HG03103 (cell line): ENCODE measurements around the gene STIM2.
"Not testable (repeated sequence)": the region's sequence is repeated elsewhere in the genome, so short reads cannot be mapped to it uniquely, and the experiment has no call there.

Source experiments
- ATAC-seq: cut with Tn5 transposase; IDR thresholded peaks from one replicate; pipeline ENCODE4 v1.9.1; 2021; ENCODE audit warnings: low read depth; ENCODE audit not compliant: unreplicated experiment

The STIM2 gene

DNA sequence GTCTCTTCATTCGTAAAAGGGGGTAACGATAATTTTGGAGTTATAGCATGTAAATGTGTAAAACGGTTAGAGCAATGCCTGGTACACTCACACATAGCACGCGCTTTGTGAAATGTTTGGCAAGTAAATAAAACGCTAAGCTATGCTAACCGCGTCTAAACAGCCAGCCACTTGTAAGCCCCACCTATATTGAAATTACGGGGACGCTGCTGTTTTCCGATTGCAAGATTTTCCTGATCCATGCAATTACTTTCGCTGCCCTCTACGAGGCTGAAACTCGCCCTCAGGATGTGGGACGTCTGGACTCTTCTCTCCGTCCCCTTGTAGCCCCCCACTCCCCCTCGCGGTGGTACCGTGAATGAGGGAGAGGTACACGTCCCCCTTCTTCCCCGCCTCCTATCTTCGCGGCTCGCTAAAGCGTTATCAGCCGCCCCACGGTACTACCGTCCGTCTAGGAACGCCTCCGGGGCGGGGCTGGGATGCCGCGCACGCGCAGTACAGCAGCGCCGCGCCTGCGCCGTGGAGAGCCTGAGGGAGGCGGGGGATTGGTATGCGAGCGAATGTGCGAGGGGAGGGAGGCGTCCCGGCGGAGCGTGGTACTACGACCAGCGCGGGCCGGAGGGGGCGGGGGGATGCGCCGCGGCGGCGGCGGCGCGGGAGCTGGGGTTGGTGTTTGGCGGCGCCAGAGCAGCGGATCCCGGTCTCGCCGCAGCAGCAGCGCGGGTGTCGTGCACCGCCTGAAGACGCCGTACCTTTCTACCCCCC is at the start of gene STIM2:
STIM2 (plus strand) TSS at position 685 of the 765 bp plus-strand sequence.
- peak; percentile 48 for ATAC-seq

DNA sequence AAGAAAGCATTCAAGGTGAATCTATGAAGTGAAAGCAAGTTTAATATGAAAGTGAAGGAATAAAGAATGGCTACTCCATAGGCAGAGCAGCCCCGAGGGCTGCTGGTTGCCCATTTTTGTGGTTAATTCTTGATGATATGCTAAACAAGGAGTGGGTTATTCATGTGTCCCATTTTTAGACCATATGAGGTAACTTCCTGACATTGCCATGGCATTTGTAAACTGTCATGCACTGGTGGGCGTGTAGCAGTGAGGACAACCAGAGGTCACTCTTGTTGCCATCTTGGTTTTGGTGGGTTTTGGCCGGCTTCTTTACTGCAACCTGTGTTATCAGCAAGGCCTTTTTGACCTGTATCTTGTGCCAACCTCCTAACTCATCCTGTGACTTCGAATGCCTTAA is 49.1 kb upstream of the STIM2 start:
- ATAC-seq: not testable (repeated sequence)

DNA sequence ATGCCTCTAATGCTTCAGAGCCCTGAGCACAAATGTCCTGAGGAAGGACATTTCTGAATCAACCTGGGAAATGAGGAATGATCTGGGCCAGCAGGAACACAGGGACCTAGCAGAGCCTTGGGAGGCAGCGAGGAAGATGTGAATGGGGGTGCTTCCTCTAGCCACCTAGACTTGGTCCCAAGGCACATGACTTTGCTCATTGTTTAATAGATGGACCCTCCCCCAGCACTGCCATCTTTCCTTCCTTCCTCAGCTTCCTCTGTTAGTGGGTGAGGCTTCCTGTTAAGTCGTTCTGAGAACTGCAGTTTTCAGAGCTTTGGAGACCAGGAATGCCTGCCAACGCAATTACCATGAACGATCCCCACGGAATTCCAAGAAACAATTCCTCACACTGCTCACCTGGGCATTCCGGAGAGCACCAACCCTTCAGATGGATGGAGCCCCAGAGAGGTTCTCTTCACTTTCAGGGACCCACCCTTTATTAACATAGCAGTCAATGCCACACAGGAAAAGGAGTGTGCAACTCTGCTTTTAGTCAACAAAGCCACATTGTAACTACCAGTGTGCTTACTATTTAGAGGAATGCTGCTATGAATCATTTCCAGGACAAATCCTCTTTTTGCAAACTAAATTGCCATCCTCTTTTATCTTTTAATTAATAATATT is 48.5 kb upstream of the STIM2 start:
- no peak for ATAC-seq

DNA sequence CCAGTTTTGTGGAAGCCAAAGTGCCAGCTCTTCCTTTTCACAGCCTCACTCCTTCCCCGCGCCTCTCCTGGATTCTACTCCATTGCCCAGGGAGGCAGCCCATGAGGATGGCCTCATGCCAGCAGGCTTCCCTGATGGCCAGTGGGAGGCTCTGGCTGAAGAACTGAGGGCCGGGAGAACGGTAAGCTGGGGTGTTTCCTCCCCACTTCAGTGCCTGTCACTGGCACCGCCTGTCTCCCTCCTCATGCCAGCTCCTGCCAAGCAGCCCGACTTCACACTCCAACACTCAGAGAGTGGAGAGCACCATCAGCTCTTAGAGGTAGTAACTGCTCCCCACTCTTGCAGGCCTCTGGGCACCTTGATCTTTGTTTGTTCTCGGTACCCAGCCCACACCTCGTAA is 46.9 kb upstream of the STIM2 start:
- no peak for ATAC-seq

DNA sequence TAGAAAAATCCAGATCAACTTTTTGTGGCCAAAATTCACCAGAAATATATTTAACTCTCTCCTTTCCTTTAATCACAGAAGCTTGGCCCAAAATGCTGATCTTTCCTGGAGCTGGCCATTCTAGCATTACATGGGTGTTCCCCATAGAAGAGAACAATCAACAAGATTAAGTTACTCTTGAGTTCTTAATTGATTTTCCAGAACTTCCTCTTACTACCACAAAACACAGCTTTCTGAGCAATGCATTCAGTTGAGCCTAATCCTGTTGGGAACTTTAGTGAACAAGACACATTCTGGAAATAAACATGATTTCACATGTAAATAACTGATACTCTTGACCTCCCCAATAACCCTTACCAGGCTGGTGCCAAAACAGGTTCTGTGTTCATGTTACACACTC is 45.4 kb upstream of the STIM2 start:
- no peak for ATAC-seq

DNA sequence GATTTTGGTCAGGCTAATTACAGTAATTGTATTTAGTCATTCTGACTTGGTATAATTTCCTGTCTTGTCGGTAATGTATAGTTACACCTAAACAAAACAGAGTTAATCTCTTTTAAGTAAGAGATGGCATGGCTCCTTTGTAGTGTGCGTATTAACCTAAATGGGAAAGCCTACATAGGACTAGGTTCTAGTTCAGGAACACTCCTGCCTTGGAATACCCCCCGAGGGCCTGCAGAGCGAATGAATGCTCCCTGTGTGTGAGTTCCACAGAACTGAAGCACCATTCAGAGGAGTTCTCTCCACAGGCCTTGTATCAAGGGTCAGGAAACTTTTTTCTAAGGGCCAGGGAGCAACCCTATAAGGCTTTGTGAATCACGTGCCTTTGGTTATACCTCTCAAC is 44.9 kb upstream of the STIM2 start:
- ATAC-seq: no peak

DNA sequence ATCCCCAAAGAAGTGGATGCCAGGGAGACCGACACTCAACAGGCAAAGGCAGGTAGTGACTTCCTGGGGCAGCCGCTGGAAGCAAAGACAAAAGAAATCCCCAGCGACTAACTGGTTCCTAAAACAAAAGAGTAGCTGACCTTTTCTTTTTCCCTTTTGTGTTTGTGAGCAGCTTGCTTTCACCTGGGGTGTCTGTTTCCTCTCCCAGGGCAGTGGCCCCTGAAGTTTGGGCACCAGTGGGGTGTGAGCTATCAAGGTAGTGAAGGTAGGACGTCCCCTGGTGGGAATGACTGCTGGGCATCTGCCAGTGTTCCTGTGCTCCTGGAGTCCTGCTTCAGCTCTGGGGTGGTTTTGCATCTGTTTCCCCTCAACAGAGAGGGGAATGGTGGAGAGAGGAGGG is 41.6 kb upstream of the STIM2 start:
- no peak for ATAC-seq

DNA sequence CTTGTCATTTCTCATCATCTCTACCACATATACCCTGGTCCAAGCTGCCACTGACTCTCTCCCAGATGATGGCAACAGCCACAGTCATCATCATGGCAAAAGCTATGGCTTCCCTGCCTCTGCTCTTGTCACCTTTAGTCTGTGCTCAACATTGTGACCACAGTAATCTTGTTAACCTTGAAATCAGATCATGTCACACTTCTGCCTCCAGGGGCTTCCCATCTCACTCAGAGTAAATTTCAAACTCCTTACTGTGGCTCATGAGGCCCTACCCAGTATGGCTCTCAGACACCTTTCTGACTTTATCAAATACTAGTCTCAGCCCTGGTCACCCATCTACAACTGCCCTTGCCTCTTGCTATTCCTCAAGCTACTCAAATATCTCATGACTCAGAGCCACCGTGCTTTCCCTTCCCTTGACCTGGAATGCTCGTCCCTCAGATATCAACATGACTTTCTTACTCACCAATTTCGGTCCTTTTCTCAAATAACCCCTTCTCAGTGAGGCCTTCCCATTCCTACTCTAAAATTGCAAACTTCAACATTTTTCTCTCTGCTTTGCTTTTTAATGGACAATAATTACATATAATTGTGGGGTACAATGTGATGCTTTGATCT is 41.1 kb upstream of the STIM2 start:
- no peak for ATAC-seq

DNA sequence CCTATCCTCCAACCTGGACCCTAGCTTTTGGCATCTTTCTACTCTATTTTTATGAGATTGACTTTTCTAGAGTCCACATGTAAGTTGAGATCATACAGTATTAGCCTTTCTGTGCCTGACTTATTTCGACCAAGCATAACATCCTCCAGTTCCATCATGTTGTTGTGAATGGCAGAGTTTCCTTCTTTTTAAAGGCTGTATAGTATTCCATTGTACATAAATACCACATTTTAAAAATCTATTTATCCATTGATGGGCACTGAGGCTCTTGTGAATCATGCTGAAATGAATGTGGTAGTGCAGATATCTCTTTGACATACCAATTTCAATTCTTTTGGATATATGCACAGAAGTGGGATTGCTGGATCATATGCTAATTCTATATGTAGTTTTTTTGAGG is 40.3 kb upstream of the STIM2 start:
- ATAC-seq: no peak

DNA sequence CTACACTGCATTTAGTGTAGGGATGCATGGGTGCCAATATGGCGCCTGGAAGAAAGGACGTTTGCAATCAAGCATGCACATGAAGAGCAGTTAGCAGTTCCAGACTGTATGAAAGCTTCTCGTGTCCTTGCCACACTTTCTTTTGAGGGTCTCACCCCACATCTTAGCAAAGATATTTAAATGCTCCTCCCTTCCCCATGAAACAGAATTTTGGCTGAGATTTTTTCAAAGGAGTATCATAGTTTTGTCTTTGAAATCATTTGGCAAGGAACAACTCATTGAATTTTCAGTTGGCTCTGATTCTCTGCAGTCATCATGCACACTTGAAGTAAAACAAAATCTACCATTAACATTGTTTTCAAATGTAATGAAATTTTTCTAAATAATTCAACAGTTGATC is 39.6 kb upstream of the STIM2 start:
- ATAC-seq: no peak

DNA sequence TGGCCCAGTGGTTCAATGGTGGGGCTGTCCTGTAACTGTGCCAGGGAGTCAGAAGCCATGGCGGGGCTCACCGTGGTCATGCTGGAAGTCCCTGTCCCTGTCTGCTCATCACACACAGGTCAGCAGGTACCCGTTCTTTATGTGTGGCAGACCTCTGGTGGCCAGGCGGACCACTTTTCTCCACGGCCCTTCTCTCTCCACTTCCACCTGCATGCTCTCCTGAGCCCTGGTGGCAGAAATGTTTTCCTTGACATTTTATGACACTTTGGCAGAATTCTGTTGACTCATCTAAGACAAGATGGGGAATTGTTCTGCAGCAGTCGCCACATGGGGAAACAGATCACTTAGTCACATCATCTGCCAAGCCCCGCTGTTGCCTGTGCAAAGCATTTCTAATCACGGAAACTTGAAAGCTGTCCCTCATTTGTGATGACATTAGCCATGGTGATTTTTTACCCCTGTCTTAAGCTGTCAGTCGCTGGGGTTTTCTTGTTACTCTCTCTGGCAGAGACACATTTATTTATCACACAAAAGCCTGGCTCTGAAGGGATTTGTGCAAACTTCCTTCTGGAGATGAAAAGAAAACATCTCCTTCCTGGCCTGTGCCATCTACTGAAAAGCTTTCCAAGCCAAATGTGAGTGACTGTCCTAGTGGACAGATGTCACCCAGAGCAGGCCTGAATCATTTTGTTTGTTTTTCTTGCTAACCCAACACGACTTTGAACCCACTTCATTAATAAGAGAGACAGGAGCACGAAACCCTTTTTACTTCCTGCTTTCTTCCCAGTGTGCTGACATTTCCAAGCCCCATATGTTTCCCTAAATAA is 38.8 kb upstream of the STIM2 start:
- ATAC-seq: no peak

DNA sequence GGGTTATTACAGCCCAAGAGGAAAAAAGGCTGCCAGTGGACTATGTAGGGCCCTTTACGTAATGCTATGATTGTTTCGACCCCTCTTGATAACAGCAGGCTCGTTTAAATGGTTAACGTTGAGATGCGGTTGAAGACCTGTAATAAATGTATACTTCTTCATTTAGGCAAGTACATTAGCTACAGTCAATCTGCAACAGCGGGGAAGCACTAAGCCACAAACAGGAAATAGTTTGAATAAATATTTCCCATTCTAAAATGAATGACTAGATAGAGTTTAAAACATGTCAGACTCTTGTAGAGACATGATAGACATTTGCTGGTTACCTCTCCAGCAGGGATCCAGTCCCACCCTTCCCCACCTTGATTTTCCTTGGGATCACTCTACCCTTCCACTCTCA is 38.1 kb upstream of the STIM2 start:
- ATAC-seq: no peak

DNA sequence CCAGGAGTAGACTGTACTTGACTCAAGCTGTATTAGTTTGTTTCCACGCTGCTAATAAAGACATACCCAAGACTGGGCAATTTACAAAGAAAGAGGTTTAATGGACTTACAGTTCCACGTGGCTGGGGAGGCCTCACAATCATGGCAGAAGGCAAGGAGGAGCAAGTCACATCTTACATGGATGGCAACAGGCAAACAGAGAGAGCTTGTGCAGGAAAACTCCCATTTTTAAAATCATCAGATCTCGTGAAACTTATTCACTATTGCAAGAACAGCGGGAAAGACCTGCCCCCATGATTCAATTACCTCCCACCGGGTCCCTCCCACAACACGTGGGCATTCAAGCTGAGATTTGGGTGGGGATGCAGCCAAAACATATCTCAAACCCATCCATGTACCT is 37.7 kb upstream of the STIM2 start:
- ATAC-seq: not testable (repeated sequence)

DNA sequence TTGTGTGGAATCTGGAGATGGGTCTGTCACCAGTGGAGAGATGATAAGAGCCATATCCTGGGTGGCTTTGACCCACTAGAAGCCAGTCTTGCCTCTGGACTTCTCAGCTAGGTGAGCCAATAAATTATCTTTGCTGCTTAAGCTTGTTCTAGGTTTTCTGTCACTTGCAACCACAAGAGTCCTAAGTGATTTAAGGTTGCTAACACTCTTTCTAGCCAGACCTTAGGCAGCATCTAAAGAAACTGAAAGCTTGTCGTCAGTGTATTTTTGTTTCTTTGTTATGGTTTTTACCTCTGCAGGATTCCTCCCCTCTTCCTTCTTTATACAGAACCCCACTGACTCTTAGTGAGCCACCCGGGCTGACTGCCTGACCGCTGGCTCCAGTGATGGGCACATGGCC is 37.1 kb upstream of the STIM2 start:
- no peak for ATAC-seq

DNA sequence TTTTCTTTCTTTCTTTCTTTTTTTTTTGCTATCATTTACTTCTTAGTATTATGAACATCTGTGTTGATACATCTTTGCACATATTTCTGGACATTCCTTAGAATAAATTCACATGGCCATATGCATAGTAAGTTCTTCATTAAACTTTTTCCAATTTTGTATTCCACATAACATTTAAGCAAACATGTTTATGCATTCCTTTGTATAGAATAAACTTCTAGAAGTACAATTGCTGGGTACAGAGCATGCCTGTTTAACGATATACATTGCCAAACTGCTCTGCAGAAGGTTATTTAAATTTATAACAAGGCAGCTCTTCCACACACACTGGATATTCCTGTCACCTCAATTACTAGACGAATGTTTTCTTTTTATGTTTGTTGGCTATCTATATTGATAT is 36.0 kb upstream of the STIM2 start:
- no peak for ATAC-seq

DNA sequence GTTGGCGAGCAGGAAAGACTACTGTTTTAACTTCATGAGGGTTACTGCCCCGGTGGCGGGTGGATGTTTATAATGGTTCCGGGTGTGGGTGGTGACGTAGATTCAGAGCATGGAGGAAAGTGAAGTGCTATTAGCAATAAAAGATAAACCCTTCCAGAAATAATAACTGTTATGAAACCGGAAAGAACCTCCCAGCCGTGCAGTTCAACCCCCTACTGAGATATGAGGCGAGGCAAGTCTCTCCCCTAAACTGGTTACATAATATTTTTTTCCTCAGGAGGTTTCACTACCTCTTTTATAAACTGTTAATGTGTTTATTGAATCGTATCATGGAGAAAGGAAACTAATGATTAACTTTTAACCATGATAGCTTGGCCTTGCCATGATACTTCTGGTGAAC is 33.9 kb upstream of the STIM2 start:
- peak; percentile 92 for ATAC-seq

DNA sequence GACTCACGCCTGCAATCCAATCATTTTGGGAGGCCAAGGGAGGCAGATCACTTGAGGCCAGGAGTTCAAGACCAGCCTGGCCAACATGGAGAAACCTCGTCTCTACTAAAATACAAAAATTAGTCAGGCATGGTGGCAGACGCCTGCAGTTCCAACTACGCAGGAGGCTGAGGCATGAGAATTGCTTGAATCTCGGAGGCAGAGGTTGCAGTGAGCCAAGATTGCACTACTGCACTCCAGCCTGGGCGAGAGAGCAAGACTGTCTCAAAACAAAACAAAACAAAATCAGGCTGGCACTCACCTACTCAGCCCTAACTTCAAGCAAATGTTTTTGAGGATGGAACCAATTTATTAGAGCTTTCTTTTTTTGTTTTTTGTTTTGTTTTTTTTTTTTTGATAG is 33.3 kb upstream of the STIM2 start:
- ATAC-seq: not testable (repeated sequence)

DNA sequence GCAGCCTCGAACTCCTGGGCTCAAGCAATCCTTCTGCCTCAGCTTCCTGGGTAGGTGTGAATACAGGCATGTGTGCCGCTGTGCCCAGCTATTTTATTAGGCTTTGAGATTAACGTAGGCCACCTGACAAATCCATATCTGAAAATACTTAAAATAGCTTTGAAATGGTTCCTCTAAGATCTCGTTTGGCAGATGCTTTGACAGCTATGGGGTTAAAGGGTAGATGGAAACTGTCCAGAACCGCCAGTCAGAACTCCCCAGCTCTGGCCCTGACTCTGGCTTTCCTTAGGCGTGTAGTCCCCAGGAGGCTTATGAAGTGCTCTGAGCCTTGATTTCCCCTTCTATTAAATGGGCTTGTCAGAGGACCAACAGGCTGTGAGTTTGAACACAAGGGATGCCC is 32.8 kb upstream of the STIM2 start:
- no peak for ATAC-seq

DNA sequence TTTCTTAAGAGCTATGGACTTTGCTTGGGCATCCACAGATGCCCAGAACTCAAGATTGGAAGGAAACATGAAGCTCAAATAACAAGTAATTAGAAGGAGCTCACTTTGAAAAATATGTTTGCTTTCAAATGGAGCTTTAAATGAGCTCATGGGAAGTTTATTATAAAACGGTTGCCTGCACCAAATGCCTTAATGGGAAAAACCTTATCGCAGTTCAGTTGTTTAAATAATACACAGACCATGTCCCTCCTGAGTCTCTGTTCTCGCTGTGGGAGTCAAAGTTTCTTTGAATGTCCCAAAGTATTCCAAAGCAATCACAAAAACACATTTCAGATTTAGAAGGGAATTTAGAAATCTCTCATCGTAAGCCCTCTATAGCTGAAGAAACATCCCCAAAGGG is 31.6 kb upstream of the STIM2 start:
- no peak for ATAC-seq

DNA sequence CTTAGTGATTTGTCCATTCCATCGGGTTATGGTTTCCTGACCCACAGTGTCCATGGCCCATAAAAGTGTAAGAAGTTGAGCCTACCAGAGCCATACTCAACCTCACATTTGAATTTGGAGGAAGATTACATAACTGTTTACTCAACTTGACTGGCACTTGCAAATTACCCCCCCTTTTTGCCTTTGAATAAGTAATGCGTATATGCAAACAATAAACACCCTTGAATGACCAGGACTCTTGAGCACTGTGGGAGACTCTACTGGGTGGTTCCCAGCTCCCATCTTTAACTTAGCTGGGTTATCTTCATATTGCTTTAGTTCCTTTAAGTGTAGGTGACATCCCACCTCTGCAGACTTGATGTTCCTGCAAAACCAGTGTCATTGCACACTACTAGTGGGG is 30.6 kb upstream of the STIM2 start:
- ATAC-seq: no peak

DNA sequence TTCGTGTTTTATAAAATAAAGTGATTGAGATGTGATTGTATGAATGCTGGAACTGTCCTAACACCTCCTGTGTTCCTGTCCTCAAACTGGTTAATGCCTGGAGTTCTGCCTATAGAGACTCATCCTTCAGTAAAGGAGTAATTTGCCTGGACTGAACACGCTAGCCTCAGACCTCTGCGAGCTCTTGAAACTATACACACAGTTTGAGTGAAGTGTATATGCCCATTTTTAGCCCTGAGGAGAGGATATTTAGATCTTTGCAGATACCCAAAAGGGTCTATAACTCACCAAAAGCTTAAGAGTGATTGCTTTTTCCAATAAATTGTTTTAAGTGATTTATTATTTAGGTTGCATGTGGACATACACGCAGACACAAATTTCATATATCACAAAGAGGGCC is 29.9 kb upstream of the STIM2 start:
- ATAC-seq: no peak
